Neuronal stem cell (in vitro differentiated cells): ENCODE measurements around the gene TFEB.
A peak's percentile ranks its signal among the peaks of the same experiment; 100 is the strongest.

Source experiments
- DNase-seq: peaks from one replicate; pipeline ENCODE4 v3.0.0-alpha.2; 2013; ENCODE audit warnings: low spot score
- H2AFZ ChIP-seq: one replicate; pipeline ENCODE4 v1.6.1; 2013; ENCODE audit warnings: mild to moderate bottlenecking, low read length, inconsistent platforms
- H2AK5ac ChIP-seq: 2 replicates; pipeline ENCODE4 v1.6.1; 2013; ENCODE audit warnings: low read depth, mild to moderate bottlenecking, inconsistent platforms, low read length, moderate library complexity, mixed read lengths
- H2BK120ac ChIP-seq: 2 replicates; pipeline ENCODE4 v1.6.1; 2013; ENCODE audit warnings: low read depth, mild to moderate bottlenecking, inconsistent platforms, low read length, moderate library complexity, mixed read lengths
- H2BK12ac ChIP-seq: one replicate; pipeline ENCODE4 v1.6.1; 2013; ENCODE audit warnings: low read length, inconsistent platforms
- H2BK15ac ChIP-seq: 2 replicates; pipeline ENCODE4 v1.6.1; 2013; ENCODE audit warnings: mild to moderate bottlenecking, low read length, inconsistent platforms, mixed read lengths
- H2BK5ac ChIP-seq: one replicate; pipeline ENCODE4 v1.6.1; 2013; ENCODE audit warnings: inconsistent platforms, mild to moderate bottlenecking, low read length, moderate library complexity
- H3K14ac ChIP-seq: one replicate; pipeline ENCODE4 v1.6.1; 2013; ENCODE audit warnings: low read length, inconsistent platforms
- H3K18ac ChIP-seq: 2 replicates; pipeline ENCODE4 v1.6.1; 2013; ENCODE audit warnings: low read length, inconsistent platforms
- H3K23ac ChIP-seq: 2 replicates; pipeline ENCODE4 v1.6.1; 2013; ENCODE audit warnings: low read depth, mild to moderate bottlenecking, mixed read lengths, low read length, inconsistent platforms; ENCODE audit not compliant: poor library complexity
- H3K27ac ChIP-seq: replicated peaks from 3 replicates; pipeline ENCODE4 v1.5.1; 2013; ENCODE audit warnings: low read length, inconsistent platforms
- H3K27me3 ChIP-seq, 3 experiments: 2 replicates each; pipeline ENCODE4 v1.6.1; 2013; ENCODE audit warnings: low read length in 3 of 3, mild to moderate bottlenecking in 2 of 3, inconsistent platforms in 1 of 3, low read depth in 1 of 3, mixed read lengths in 1 of 3, moderate library complexity in 1 of 3; ENCODE audit not compliant: control insufficient read depth in 3 of 3, insufficient read depth in 3 of 3
- H3K36me3 ChIP-seq, 2 donors: replicated peaks in 1 of 2; 2 replicates each; pipeline ENCODE4 v1.6.1; 2013; ENCODE audit warnings: low read length in 2 of 2; ENCODE audit not compliant: control insufficient read depth in 2 of 2, insufficient read depth in 2 of 2
- H3K4ac ChIP-seq: 2 replicates; pipeline ENCODE4 v1.6.1; 2013; ENCODE audit warnings: inconsistent platforms, mild to moderate bottlenecking, low read length, moderate library complexity
- H3K4me1 ChIP-seq, 2 donors: 1 replicate in 1 of 2; 2 replicates in 1 of 2; pipeline ENCODE4 v1.6.1; 2013; ENCODE audit warnings: low read length in 2 of 2, low read depth in 1 of 2; ENCODE audit not compliant: control insufficient read depth in 2 of 2, insufficient read depth in 1 of 2
- H3K4me2 ChIP-seq: one replicate; pipeline ENCODE4 v1.6.1; 2013; ENCODE audit warnings: mild to moderate bottlenecking, low read length, inconsistent platforms; ENCODE audit not compliant: insufficient read depth, poor library complexity, severe bottlenecking
- H3K4me3 ChIP-seq, 2 donors: 2 replicates each; pipeline ENCODE4 v1.5.1; 2013; ENCODE audit warnings: low read length in 2 of 2, mild to moderate bottlenecking in 2 of 2, inconsistent platforms in 1 of 2, moderate library complexity in 1 of 2
- H3K79me1 ChIP-seq: one replicate; pipeline ENCODE4 v1.6.1; 2013; ENCODE audit warnings: low read depth, mild to moderate bottlenecking, inconsistent platforms, low read length, moderate library complexity
- H3K9ac ChIP-seq: one replicate; pipeline ENCODE4 v1.6.1; 2013; ENCODE audit warnings: mild to moderate bottlenecking, low read depth, low read length, inconsistent platforms; ENCODE audit not compliant: poor library complexity
- H3K9me3 ChIP-seq, 2 donors: replicated peaks in 1 of 2; 2 replicates each; pipeline versions ENCODE3 to v1.6.1; 2013; ENCODE audit warnings: low read length in 2 of 2, mild to moderate bottlenecking in 2 of 2, inconsistent platforms in 1 of 2, low read depth in 1 of 2, mixed read lengths in 1 of 2, moderate library complexity in 1 of 2; ENCODE audit not compliant: control insufficient read depth in 2 of 2, insufficient read depth in 1 of 2
- H4K8ac ChIP-seq: one replicate; pipeline ENCODE4 v1.6.1; 2013; ENCODE audit warnings: low read depth, mild to moderate bottlenecking, inconsistent platforms, low read length, moderate library complexity
- H4K91ac ChIP-seq: one replicate; pipeline ENCODE4 v1.6.1; 2013; ENCODE audit warnings: low read length, low read depth, mild to moderate bottlenecking, inconsistent platforms; ENCODE audit not compliant: poor library complexity
- WGBS, 2 donors: extraction: QIAGEN DNeasy Blood & Tissue Kit; methylation state at CpG; one replicate each; pipeline ENCODE4 v1.1.7; 2013; ENCODE audit warnings: missing lambda C conversion rate in 2 of 2, mixed read lengths in 1 of 2; ENCODE audit not compliant: insufficient read length in 2 of 2, insufficient replicate concordance in 1 of 2; ENCODE audit errors: extremely low coverage in 2 of 2; 5-methylcytosine and 5-hydroxymethylcytosine counted together

The TFEB gene

GRCh38 chr6:41646026-41646795, 89.2 kb downstream of the TFEB start:
- H3K36me3 ChIP-seq = peaks cover 35 to 79% of the 10 kb centered on the region in 2 donors
- DNase-seq = no peak
- peak overlapping the region; percentile 54 for H2AK5ac ChIP-seq
- H2BK5ac ChIP-seq = no peak overlapping the region
- H3K79me1 ChIP-seq = peaks cover 3% of the 10 kb centered on the region
- no peak overlapping the region for H3K4me3 ChIP-seq
- H2BK15ac ChIP-seq = no peak overlapping the region
- H3K14ac ChIP-seq = no peak overlapping the region
- H3K18ac ChIP-seq = no peak overlapping the region
- H3K4ac ChIP-seq = no peak overlapping the region
- no peak overlapping the region for H4K91ac ChIP-seq
- H2BK12ac ChIP-seq = no peak overlapping the region
- no peaks in the 10 kb centered on the region for H3K9me3 ChIP-seq
- H3K9ac ChIP-seq = peak overlapping the region; percentile 72
- WGBS, 2 donors = no CpG with 5 or more reads among the region's 14 CpGs
- H3K4me1 ChIP-seq = peaks cover 17 to 26% of the 10 kb centered on the region in 2 donors
- H3K23ac ChIP-seq = no peak overlapping the region
- no peak overlapping the region for H3K27ac ChIP-seq
- peak overlapping the region; percentile 9 for H2BK120ac ChIP-seq
- no peak overlapping the region for H2AFZ ChIP-seq
- no peaks in the 10 kb centered on the region for H3K27me3 ChIP-seq
- H3K4me2 ChIP-seq = no peak overlapping the region
- no peak overlapping the region for H4K8ac ChIP-seq

GRCh38 chr6:41645007-41645618, 90.3 kb downstream of the TFEB start:
- Histone ChIP-seq H2BK120ac (no peak overlapping the region), H3K23ac (peak overlapping the region; percentile 63), H3K14ac (no peak overlapping the region), H3K27me3 (no peaks in the 10 kb centered on the region), H3K4me3 (no peak overlapping the region), H3K27ac (no peak overlapping the region), H2BK15ac (peak overlapping the region; percentile 77), H3K9ac (peak overlapping the region; percentile 72), H4K8ac (no peak overlapping the region), H3K79me1 (peaks cover 3% of the 10 kb centered on the region), H3K4ac (no peak overlapping the region), H2AFZ (no peak overlapping the region), H2AK5ac (peak overlapping the region; percentile 72), H2BK5ac (no peak overlapping the region), H3K18ac (peak overlapping the region; percentile 78), H2BK12ac (peak overlapping the region; percentile 76), H4K91ac (no peak overlapping the region), H3K36me3 (peaks cover 30 to 78% of the 10 kb centered on the region in 2 donors), H3K4me2 (peak overlapping the region; percentile 36), H3K4me1 (peaks cover 18 to 30% of the 10 kb centered on the region in 2 donors), H3K9me3 (no peaks in the 10 kb centered on the region)
- no CpG with 5 or more reads among the region's 12 CpGs for WGBS, 2 donors
- no peak for DNase-seq

- Histone ChIP-seq H2BK120ac (no peak overlapping the region), H3K18ac (peak overlapping the region; percentile 69), H3K14ac (no peak overlapping the region), H2AK5ac (peak overlapping the region; percentile 72), H2AFZ (no peak overlapping the region), H2BK15ac (no peak overlapping the region), H3K4me1 (peaks cover 25 to 38% of the 10 kb centered on the region in 2 donors), H3K9me3 (no peaks in the 10 kb centered on the region), H4K91ac (no peak overlapping the region), H3K4me3 (no peak overlapping the region), H4K8ac (no peak overlapping the region), H3K27ac (no peak overlapping the region), H2BK5ac (no peak overlapping the region), H3K9ac (no peak overlapping the region), H3K79me1 (peaks cover 7% of the 10 kb centered on the region), H2BK12ac (no peak overlapping the region), H3K36me3 (peaks cover 25 to 77% of the 10 kb centered on the region in 2 donors), H3K4me2 (peak overlapping the region; percentile 36), H3K23ac (no peak overlapping the region), H3K27me3 (peaks cover 0 to 3% (median 0%) of the 10 kb centered on the region in 3 experiments), H3K4ac (no peak overlapping the region)
- no CpG with 5 or more reads among the region's 4 CpGs for WGBS, 2 donors
- DNase-seq = no peak
Measured at GRCh38 chr6:41644297-41644879, 91.0 kb downstream of the TFEB start.

GRCh38 chr6:41643899-41644269, 91.5 kb downstream of the TFEB start:
- Histone ChIP-seq H3K27ac (no peak overlapping the region), H3K4ac (no peak overlapping the region), H3K79me1 (peaks cover 9% of the 10 kb centered on the region), H3K18ac (peak overlapping the region; percentile 69), H3K4me2 (no peak overlapping the region), H2BK15ac (no peak overlapping the region), H3K23ac (no peak overlapping the region), H2BK5ac (no peak overlapping the region), H3K9me3 (no peaks in the 10 kb centered on the region), H2BK12ac (no peak overlapping the region), H3K27me3 (peaks cover 0 to 3% (median 0%) of the 10 kb centered on the region in 3 experiments), H3K36me3 (peaks cover 21 to 72% of the 10 kb centered on the region in 2 donors), H3K14ac (no peak overlapping the region), H4K91ac (no peak overlapping the region), H3K9ac (no peak overlapping the region), H2BK120ac (no peak overlapping the region), H2AFZ (no peak overlapping the region), H4K8ac (no peak overlapping the region), H2AK5ac (no peak overlapping the region), H3K4me1 (peaks cover 26 to 40% of the 10 kb centered on the region in 2 donors), H3K4me3 (no peak overlapping the region)
- DNase-seq = no peak
- WGBS, 2 donors = no CpG with 5 or more reads among the region's 4 CpGs
